ENCODE results near the gene C11orf16.
"Not testable (repeated sequence)": the region's sequence is repeated elsewhere in the genome, so short reads cannot be mapped to it uniquely, and the experiment has no call there.

DNA sequence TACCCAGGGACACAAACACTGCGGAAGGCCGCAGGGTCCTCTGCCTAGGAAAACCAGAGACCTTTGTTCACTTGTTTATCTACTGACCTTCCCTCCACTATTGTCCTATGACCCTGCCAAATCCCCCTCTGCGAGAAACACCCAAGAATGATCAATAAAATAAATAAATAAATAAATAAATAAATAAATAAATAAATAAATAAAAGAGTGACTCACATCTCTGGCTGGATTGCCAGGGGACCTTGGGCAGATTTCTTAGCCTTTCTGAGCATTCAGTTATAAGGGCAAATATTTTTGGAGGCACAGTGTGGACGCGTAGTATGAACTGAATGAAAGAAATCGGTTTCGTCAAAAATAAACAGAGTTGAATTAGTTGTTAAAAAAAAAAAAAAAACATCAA lies 46.6 kb upstream of the C11orf16 start:
- not testable (repeated sequence) for TF ChIP-seq POLR2A (IDR thresholded peaks at IDR 0.05; ENCODE audit: low read length); KDM1A (IDR thresholded peaks at IDR 0.05; ENCODE audit: low read depth); EP300 (IDR thresholded peaks at IDR 0.05); ESRRA (IDR thresholded peaks at IDR 0.05; ENCODE audit: borderline replicate concordance, low read length); SMC3 (IDR thresholded peaks at IDR 0.05); CHD4 (IDR thresholded peaks at IDR 0.05; ENCODE audit: borderline replicate concordance); HDAC2 (IDR thresholded peaks at IDR 0.05); MYC (IDR thresholded peaks at IDR 0.05; ENCODE audit: borderline replicate concordance, low read length)
- TF ChIP-seq, protein P1, sequence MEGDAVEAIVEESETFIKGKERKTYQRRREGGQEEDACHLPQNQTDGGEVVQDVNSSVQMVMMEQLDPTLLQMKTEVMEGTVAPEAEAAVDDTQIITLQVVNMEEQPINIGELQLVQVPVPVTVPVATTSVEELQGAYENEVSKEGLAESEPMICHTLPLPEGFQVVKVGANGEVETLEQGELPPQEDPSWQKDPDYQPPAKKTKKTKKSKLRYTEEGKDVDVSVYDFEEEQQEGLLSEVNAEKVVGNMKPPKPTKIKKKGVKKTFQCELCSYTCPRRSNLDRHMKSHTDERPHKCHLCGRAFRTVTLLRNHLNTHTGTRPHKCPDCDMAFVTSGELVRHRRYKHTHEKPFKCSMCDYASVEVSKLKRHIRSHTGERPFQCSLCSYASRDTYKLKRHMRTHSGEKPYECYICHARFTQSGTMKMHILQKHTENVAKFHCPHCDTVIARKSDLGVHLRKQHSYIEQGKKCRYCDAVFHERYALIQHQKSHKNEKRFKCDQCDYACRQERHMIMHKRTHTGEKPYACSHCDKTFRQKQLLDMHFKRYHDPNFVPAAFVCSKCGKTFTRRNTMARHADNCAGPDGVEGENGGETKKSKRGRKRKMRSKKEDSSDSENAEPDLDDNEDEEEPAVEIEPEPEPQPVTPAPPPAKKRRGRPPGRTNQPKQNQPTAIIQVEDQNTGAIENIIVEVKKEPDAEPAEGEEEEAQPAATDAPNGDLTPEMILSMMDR (IDR thresholded peaks at IDR 0.05): not testable (repeated sequence)

All from A549 (cell line).